ENCODE data around the gene EXOSC5.
"Not testable (repeated sequence)": the region's sequence is repeated elsewhere in the genome, so short reads cannot be mapped to it uniquely, and the experiment has no call there.

EXOSC5 gene

GRCh38 chr19:41439441-41440222 lies 42.5 kb upstream of the EXOSC5 start, which contains the start of gene DMAC2:
DMAC2 (minus strand) TSS chr19:41439912; CDS start chr19:41439899, 13 bp downstream.
- peak within 1 kb of the TSS; percentile 63 for H3K4me3 ChIP-seq (ENCODE audit: low read depth, low read length)
- TF ChIP-seq, protein P1, sequence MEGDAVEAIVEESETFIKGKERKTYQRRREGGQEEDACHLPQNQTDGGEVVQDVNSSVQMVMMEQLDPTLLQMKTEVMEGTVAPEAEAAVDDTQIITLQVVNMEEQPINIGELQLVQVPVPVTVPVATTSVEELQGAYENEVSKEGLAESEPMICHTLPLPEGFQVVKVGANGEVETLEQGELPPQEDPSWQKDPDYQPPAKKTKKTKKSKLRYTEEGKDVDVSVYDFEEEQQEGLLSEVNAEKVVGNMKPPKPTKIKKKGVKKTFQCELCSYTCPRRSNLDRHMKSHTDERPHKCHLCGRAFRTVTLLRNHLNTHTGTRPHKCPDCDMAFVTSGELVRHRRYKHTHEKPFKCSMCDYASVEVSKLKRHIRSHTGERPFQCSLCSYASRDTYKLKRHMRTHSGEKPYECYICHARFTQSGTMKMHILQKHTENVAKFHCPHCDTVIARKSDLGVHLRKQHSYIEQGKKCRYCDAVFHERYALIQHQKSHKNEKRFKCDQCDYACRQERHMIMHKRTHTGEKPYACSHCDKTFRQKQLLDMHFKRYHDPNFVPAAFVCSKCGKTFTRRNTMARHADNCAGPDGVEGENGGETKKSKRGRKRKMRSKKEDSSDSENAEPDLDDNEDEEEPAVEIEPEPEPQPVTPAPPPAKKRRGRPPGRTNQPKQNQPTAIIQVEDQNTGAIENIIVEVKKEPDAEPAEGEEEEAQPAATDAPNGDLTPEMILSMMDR (IDR thresholded peaks at IDR 0.05; ENCODE audit: borderline replicate concordance, insufficient read depth, low read depth, low read length) = peak; percentile 61; the same call in 1 of the 2 replicates

DNA sequence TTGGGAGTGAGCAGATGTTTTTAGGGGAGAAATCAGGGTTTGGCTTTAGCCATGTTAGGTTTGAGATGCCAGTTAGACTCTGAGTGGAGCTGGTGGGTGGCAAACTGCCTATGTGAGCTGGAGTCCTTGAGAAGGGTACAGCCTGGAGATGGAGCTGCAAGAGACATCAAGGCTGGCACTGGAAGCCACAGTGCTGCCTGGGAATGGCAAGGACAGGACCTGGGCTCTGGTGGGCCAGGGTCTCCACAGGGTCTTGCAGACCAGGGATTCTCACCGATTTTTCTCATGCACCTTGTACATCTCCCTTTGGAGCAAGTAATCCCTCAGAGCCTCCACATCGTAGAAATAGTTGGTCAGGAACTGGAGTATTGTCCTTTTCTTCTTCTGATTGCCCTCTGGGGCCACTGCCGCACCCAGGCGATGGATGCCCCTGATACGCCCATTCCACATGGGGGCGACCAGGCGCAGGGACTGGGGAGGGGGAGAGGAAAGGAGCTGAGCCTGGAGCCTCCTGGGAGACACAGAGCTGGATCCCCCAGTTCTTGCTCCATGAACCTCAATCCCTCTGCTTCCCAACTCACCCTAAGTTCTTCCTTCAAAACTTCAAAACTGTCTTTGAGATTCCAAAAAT lies 40.9 kb upstream of the EXOSC5 start:
- TF ChIP-seq, protein P1 (IDR thresholded peaks at IDR 0.05; ENCODE audit: borderline replicate concordance, insufficient read depth, low read depth, low read length) = no peak
- H3K4me3 ChIP-seq (ENCODE audit: low read depth, low read length) = no peak overlapping the region

DNA sequence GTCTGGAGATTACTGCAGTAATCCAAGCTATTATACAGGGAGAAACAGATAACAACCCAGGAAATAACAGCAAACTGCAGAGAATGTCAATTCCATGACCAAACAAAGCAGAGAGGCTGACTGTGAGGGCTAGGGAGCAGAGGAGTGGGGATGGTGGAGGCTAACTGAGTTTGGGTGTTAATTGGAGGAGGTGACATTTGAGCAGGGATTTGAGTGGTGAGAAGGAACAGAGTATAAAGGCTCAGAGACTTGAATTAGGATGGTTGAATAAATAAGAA lies 39.5 kb upstream of the EXOSC5 start:
- TF ChIP-seq, protein P1 (IDR thresholded peaks at IDR 0.05; ENCODE audit: borderline replicate concordance, insufficient read depth, low read depth, low read length) = no peak
- no peak overlapping the region for H3K4me3 ChIP-seq (ENCODE audit: low read depth, low read length)

DNA sequence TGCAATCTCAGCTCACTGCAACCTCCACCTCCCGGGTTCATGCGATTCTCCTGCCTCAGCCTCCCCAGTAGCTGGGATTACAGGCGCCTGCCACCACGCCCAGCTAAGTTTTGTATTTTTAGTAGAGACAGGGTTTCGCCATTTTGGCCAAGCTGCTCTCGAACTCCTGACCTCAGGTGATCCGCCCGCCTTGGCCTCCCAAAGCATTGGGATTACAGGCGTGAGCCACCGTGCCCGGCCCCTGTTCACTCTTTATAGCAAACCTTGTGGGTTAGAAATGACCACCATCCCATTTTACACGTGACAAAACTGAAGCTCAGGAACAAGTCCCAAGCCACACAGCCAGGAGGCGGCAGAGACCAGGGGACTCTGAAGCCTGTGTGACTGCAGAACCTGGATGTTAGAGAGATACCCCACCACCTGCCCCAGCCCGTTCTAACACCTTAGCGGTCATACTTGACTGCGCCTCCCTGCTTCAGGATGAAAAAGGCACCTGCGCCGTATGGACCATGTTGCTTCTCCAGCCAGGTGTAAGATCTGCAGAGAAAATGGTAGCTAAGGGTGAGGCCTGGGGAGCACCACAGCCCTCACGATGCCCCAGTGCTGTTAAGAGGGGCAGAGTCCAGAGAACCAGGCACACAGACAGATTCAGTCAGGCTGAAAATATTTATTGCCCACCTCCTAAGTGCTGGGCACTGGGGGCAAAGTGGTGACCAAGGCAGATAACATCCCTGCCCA lies 38.9 kb upstream of the EXOSC5 start:
- no peak overlapping the region for H3K4me3 ChIP-seq (ENCODE audit: low read depth, low read length)
- TF ChIP-seq, protein P1 (IDR thresholded peaks at IDR 0.05; ENCODE audit: borderline replicate concordance, insufficient read depth, low read depth, low read length) = no peak

DNA sequence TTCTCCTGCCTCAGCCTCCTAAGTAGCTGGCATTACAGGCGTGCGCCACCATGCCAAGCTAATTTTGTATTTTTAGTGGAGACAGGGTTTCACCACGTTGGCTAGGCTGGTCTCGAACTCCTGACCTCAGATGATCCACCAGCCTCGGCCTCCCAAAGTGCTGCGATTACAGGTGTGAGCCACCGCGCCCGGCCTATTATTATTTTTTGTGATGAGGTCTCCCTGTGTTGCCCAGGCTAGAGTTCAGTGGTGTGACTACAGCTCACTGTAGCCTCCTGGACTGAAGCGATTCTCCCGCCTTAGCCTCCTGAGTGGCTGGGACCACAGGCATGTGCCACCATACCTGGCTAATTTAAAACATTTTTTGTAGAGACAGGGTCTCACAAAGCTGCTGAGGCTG lies 38.2 kb upstream of the EXOSC5 start:
- not testable (repeated sequence) for H3K4me3 ChIP-seq (ENCODE audit: low read depth, low read length)

- TF ChIP-seq, protein P1 (IDR thresholded peaks at IDR 0.05; ENCODE audit: borderline replicate concordance, insufficient read depth, low read depth, low read length) = no peak
- H3K4me3 ChIP-seq (ENCODE audit: low read depth, low read length) = no peak overlapping the region
These were observed 37.3 kb upstream of the EXOSC5 start for GRCh38 chr19:41434450-41434849.

GRCh38 chr19:41433171-41433570 lies 36.0 kb upstream of the EXOSC5 start:
- no peak overlapping the region for H3K4me3 ChIP-seq (ENCODE audit: low read depth, low read length)
- TF ChIP-seq, protein P1 (IDR thresholded peaks at IDR 0.05; ENCODE audit: borderline replicate concordance, insufficient read depth, low read depth, low read length) = no peak
